Measurements from ENCODE around the gene DAPK3.

DAPK3 gene

GRCh38 chr19:3916033-3916432, 54.9 kb downstream of the DAPK3 start:
- DNase-seq (ENCODE audit: low read depth in 2 of 2), result no peak

GRCh38 chr19:3914199-3914598, 56.7 kb downstream of the DAPK3 start:
- no peak for DNase-seq (ENCODE audit: low read depth in 2 of 2)

- DNase-seq (ENCODE audit: low read depth in 2 of 2), result no peak
Observed at GRCh38 chr19:3910105-3910504, 60.8 kb downstream of the DAPK3 start.

All from fibroblast of skin of left quadriceps (primary cell).